HuH-7.5 (cell line): ENCODE measurements around the gene TBX10.
A peak's percentile ranks its signal among the peaks of the same experiment; 100 is the strongest.
"Not testable (repeated sequence)": the region's sequence is repeated elsewhere in the genome, so short reads cannot be mapped to it uniquely, and the experiment has no call there.

Experiments used
- DNase-seq: peaks from one replicate; pipeline ENCODE4 v3.0.0; 2011; ENCODE audit warnings: low spot score

The TBX10 gene

GRCh38 chr11:67631411-67631810, 8.2 kb downstream of the TBX10 start:
- DNase-seq, result no peak

GRCh38 chr11:67630943-67631331, 8.6 kb downstream of the TBX10 start:
- DNase-seq, result no peak

- DNase-seq, result peak; percentile 100
Measured at GRCh38 chr11:67630228-67630942, 9.2 kb downstream of the TBX10 start.

GRCh38 chr11:67629386-67630227, 10.0 kb downstream of the TBX10 start, which contains the start of gene NUDT8:
Gene NUDT8, minus strand, starts transcription at chr11:67629937. Its CDS starts 26 bp downstream, at chr11:67629911.
- DNase-seq, result peak; percentile 99

GRCh38 chr11:67628710-67629385, 10.7 kb downstream of the TBX10 start:
- no peak for DNase-seq

GRCh38 chr11:67627812-67628624, 11.5 kb downstream of the TBX10 start:
- DNase-seq, result no peak

- no peak for DNase-seq
Measured at GRCh38 chr11:67627441-67627811, 12.1 kb downstream of the TBX10 start.

- no peak for DNase-seq
Measured at GRCh38 chr11:67626970-67627369, 12.6 kb downstream of the TBX10 start.

- DNase-seq, result not testable (repeated sequence)
Measured at GRCh38 chr11:67626131-67626833, 13.3 kb downstream of the TBX10 start.

GRCh38 chr11:67623795-67624194, 15.8 kb downstream of the TBX10 start:
- not testable (repeated sequence) for DNase-seq

GRCh38 chr11:67622905-67623304, 16.7 kb downstream of the TBX10 start:
- not testable (repeated sequence) for DNase-seq

GRCh38 chr11:67621928-67622327, 17.6 kb downstream of the TBX10 start:
- DNase-seq, result not testable (repeated sequence)

GRCh38 chr11:67620621-67621020, 18.9 kb downstream of the TBX10 start:
- not testable (repeated sequence) for DNase-seq

GRCh38 chr11:67619683-67620618, 19.6 kb downstream of the TBX10 start:
- not testable (repeated sequence) for DNase-seq

- not testable (repeated sequence) for DNase-seq
Measured at GRCh38 chr11:67618901-67619659, 20.5 kb downstream of the TBX10 start.

- peak; percentile 83 for DNase-seq
Measured at GRCh38 chr11:67617243-67617953, 22.2 kb downstream of the TBX10 start.

GRCh38 chr11:67616431-67617242, 22.9 kb downstream of the TBX10 start:
- DNase-seq, result no peak
